Measurements from ENCODE around the gene MPRIP. TPM values are rescaled to one million over a fixed set of nuclear protein-coding genes. Genes with fewer than 3 reads are reported as not detected.

MPRIP gene
- total RNA-seq, 1 experiment from 2014 or later, result 140 TPM

GRCh38 chr17:17119106-17119505 is 76.8 kb downstream of the MPRIP start:
- ATAC-seq, result no peak
- Mint-ChIP-seq H3K9me3 (no peaks in the 10 kb centered on the region), H3K36me3 (no peaks in the 10 kb centered on the region), H3K27ac (no peak overlapping the region), H3K27me3 (ENCODE audit: low read depth) (no peaks in the 10 kb centered on the region), H3K4me3 (no peak overlapping the region), H3K4me1 (peaks cover 9% of the 10 kb centered on the region; the same call in 1 of the 2 replicates)
- POLR2A ChIA-PET, result no interaction called here
- CTCF ChIA-PET, result no interaction called here
- TF ChIP-seq CBFB (CRISPR knock-in tag; IDR thresholded peaks at IDR 0.05; ENCODE audit: low read depth) (no peak), RORB (CRISPR knock-in tag; IDR thresholded peaks at IDR 0.05) (no peak), GTF2I (CRISPR knock-in tag; conservative IDR thresholded peaks at IDR 0.05) (no peak), ZNF423 (CRISPR knock-in tag; IDR thresholded peaks at IDR 0.05) (no peak), EMX1 (CRISPR knock-in tag; IDR thresholded peaks at IDR 0.05) (no peak), CREM (CRISPR knock-in tag; IDR thresholded peaks at IDR 0.05) (no peak), ZNF263 (CRISPR knock-in tag; IDR thresholded peaks at IDR 0.05; ENCODE audit: low read depth) (no peak), JUN (CRISPR knock-in tag; IDR thresholded peaks at IDR 0.05) (no peak), FOXK1 (CRISPR knock-in tag; IDR thresholded peaks at IDR 0.05) (no peak), SMAD4 (CRISPR knock-in tag; IDR thresholded peaks at IDR 0.05) (no peak), PRRX2 (CRISPR knock-in tag; IDR thresholded peaks at IDR 0.05) (no peak), ZNF219 (CRISPR knock-in tag; IDR thresholded peaks at IDR 0.05; ENCODE audit: borderline replicate concordance) (no peak), PRDM15 (CRISPR knock-in tag; IDR thresholded peaks at IDR 0.05) (no peak), NR3C1 (CRISPR knock-in tag; conservative IDR thresholded peaks at IDR 0.05; ENCODE audit: low read depth) (no peak), STAT6 (CRISPR knock-in tag; conservative IDR thresholded peaks at IDR 0.05; ENCODE audit: low read depth) (no peak), ZNF121 (CRISPR knock-in tag; IDR thresholded peaks at IDR 0.05) (no peak), AR (CRISPR knock-in tag; IDR thresholded peaks at IDR 0.05) (no peak)
- TF ChIP-seq, protein P1, sequence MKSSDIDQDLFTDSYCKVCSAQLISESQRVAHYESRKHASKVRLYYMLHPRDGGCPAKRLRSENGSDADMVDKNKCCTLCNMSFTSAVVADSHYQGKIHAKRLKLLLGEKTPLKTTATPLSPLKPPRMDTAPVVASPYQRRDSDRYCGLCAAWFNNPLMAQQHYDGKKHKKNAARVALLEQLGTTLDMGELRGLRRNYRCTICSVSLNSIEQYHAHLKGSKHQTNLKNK (CRISPR knock-in tag; IDR thresholded peaks at IDR 0.05), result no peak
- TF ChIP-seq, protein P2, sequence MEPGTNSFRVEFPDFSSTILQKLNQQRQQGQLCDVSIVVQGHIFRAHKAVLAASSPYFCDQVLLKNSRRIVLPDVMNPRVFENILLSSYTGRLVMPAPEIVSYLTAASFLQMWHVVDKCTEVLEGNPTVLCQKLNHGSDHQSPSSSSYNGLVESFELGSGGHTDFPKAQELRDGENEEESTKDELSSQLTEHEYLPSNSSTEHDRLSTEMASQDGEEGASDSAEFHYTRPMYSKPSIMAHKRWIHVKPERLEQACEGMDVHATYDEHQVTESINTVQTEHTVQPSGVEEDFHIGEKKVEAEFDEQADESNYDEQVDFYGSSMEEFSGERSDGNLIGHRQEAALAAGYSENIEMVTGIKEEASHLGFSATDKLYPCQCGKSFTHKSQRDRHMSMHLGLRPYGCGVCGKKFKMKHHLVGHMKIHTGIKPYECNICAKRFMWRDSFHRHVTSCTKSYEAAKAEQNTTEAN (CRISPR knock-in tag; IDR thresholded peaks at IDR 0.05), result no peak
- no peak for DNase-seq (ENCODE audit: low spot score)
